BLaER1 treated with 17β-estradiol and CSF1 and Interleukin-3, amounts not matched to agents 10 nM and 100 nM (cell line): ENCODE measurements around the gene LGALS3BP.

Experiments used
- H3K27ac ChIP-seq, 11 experiments: shearing (Covaris generic); formaldehyde crosslinking; 2 replicates each; pipeline ENCODE4 v1.8.1; 2022
- H3K27me3 ChIP-seq, 11 experiments: shearing (Covaris generic); formaldehyde crosslinking; 2 replicates each; pipeline ENCODE4 v1.8.1; 2022
- H3K36me3 ChIP-seq, 11 experiments: shearing (Covaris generic); formaldehyde crosslinking; 2 replicates each; pipeline ENCODE4 v1.8.1; 2022
- H3K4me1 ChIP-seq, 10 experiments: shearing (Covaris generic); formaldehyde crosslinking; 2 replicates each; pipeline ENCODE4 v1.8.1; 2022
- H3K4me2 ChIP-seq, 11 experiments: shearing (Covaris generic); formaldehyde crosslinking; 2 replicates each; pipeline ENCODE4 v1.8.1; 2022
- H3K4me3 ChIP-seq, 10 experiments: shearing (Covaris generic); formaldehyde crosslinking; 2 replicates each; pipeline ENCODE4 v1.8.1; 2022
- H3K9ac ChIP-seq, 11 experiments: shearing (Covaris generic); formaldehyde crosslinking; 2 replicates each; pipeline ENCODE4 v1.8.1; 2022
- H3K9me3 ChIP-seq, 11 experiments: shearing (Covaris generic); formaldehyde crosslinking; replicated peaks in 1 of 11; 2 replicates each; pipeline ENCODE4 v1.8.1; 2022
- H4K20me1 ChIP-seq, 11 experiments: shearing (Covaris generic); formaldehyde crosslinking; 2 replicates each; pipeline ENCODE4 v1.8.1; 2022
- Cebpa-rat ChIP-seq, 11 experiments: shearing (Covaris generic); IDR thresholded peaks; 2 replicates each; pipeline ENCODE4 v1.8.1; 2022

Gene LGALS3BP

DNA sequence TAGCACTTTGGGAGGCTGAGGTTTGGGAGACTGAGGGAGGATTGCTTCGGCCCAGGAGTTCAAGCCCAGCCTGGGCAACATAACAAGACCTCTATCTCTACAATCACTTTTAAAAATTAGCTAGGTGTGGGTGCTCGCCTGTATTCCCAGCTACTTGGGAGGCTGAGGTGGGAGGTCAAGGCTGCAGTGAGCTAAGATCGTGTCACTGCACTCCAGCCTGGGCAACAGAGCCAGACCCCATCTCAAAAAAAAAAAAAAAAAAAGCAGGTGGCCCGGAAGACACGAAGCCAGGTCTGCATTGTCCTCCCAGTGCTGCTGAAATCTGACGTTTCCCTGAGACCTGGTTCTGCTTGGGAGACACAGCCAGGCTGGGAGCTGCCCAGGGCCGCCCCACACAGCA, 35.7 kb downstream of the LGALS3BP start:
- Histone ChIP-seq H3K9ac (no peak overlapping the region), H3K9me3 (no peaks in the 10 kb centered on the region), H3K4me2 (peak overlapping the region in 7 of 11 experiments; percentile 63 to 85 (median 75); a peak in 12 of 22 replicates), H3K4me3 (no peak overlapping the region), H3K27ac (no peak overlapping the region), H3K27me3 (peaks cover 0 to 6% (median 0%) of the 10 kb centered on the region in 11 experiments; a peak in 3 of 22 replicates), H3K4me1 (peaks cover 36 to 76% (median 68%) of the 10 kb centered on the region in 10 experiments), H4K20me1 (no peaks in the 10 kb centered on the region), H3K36me3 (no peaks in the 10 kb centered on the region)
- no peak for TF ChIP-seq Cebpa-rat (IDR thresholded peaks at IDR 0.05)

DNA sequence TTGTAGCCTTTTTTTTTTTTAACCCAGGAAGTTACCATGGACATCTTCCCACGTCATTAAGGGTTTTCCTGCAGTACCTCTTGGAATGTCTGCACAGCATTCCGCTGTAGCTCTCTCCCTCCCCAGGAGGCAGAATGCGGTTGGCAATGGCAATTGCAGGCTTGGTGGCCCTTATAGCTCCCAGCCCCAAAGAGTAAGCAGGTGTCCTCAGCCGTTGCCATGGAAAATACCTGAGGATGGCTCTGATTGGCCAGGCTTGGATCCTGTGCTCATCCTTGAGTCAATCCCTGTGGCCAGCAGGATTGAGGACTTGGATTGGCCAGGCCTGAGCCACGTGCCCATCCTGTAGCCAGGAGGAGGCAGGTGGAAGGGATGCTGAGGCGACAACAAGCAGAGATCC, 39.0 kb downstream of the LGALS3BP start:
- peaks cover 18 to 54% (median 47%) of the 10 kb centered on the region in 10 experiments for H3K4me1 ChIP-seq
- H3K27me3 ChIP-seq = peaks cover 0 to 6% (median 0%) of the 10 kb centered on the region in 11 experiments; a peak in 3 of 22 replicates
- no peak overlapping the region for H3K4me3 ChIP-seq
- no peak for TF ChIP-seq Cebpa-rat (IDR thresholded peaks at IDR 0.05)
- H3K27ac ChIP-seq = no peak overlapping the region
- H3K36me3 ChIP-seq = no peaks in the 10 kb centered on the region
- peak overlapping the region in 9 of 11 experiments; percentile 35 to 60 (median 56); a peak in 15 of 22 replicates for H3K4me2 ChIP-seq
- H3K9ac ChIP-seq = no peak overlapping the region
- no peaks in the 10 kb centered on the region for H3K9me3 ChIP-seq
- H4K20me1 ChIP-seq = no peaks in the 10 kb centered on the region

DNA sequence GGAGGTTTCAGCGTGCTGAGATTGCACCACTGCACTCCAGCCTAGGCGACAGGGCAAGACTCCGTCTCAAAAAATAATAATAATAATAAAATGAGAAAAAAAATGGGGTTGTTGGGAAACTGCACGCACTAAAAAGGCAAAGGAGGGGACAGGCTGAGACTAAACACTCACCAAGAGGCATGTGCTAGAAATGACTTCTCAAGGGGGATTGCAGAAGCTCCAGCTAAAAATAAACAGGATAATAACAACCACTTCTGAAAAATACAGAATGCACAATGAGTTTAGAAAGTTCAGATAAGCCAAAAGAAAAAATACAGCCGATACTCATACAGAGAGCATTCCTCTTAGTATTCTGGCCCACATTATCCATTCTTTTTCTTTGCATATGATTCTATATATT, 39.5 kb downstream of the LGALS3BP start:
- peaks cover 13 to 53% (median 46%) of the 10 kb centered on the region in 10 experiments for H3K4me1 ChIP-seq
- peak overlapping the region in 9 of 11 experiments; percentile 35 to 60 (median 56); a peak in 19 of 22 replicates for H3K4me2 ChIP-seq
- no peaks in the 10 kb centered on the region for H4K20me1 ChIP-seq
- H3K27me3 ChIP-seq = peaks cover 0 to 6% (median 0%) of the 10 kb centered on the region in 11 experiments; a peak in 3 of 22 replicates
- no peaks in the 10 kb centered on the region for H3K36me3 ChIP-seq
- 0 out of 22 replicates have a peak overlapping the region, but pooled peaks of 1 of the 11 experiments have one; percentile 10 for H3K9ac ChIP-seq
- H3K9me3 ChIP-seq = no peaks in the 10 kb centered on the region
- TF ChIP-seq Cebpa-rat (IDR thresholded peaks at IDR 0.05) = no peak
- H3K4me3 ChIP-seq = no peak overlapping the region
- peak overlapping the region in 2 of 11 experiments; percentile 4 to 16; a peak in 1 of 22 replicates for H3K27ac ChIP-seq

DNA sequence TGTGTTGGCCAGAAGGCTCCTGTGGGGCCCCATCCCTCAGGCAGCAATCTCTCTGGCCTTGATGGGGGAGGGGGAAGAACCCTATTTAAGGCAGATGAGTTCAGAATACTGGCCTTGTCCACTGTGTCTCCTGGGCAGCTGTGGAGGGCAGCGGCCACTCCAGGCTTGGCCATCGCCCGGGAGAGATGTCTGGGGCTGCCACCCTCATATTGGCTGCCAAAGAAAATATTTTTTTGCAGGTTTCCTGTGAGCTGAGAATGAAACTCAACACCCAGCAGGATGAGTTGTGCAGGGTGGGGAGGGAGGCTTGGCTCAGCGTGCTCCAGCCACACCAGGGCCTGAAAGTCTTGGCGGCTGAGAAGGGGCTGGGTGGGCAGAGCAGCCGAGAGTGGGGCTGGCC, 40.1 kb downstream of the LGALS3BP start:
- Histone ChIP-seq H3K4me3 (no peak overlapping the region), H3K4me1 (peaks cover 12 to 53% (median 46%) of the 10 kb centered on the region in 10 experiments), H3K27me3 (peaks cover 0 to 5% (median 0%) of the 10 kb centered on the region in 11 experiments; a peak in 2 of 22 replicates), H3K9ac (peak overlapping the region in 2 of 11 experiments; percentile 10 to 14; a peak in 1 of 22 replicates), H3K4me2 (peak overlapping the region in 9 of 11 experiments; percentile 35 to 60 (median 56); a peak in 18 of 22 replicates), H3K36me3 (no peaks in the 10 kb centered on the region), H3K9me3 (no peaks in the 10 kb centered on the region), H4K20me1 (no peaks in the 10 kb centered on the region), H3K27ac (peak overlapping the region in 4 of 11 experiments; percentile 4 to 22 (median 12); a peak in 3 of 22 replicates)
- no peak for TF ChIP-seq Cebpa-rat (IDR thresholded peaks at IDR 0.05)

DNA sequence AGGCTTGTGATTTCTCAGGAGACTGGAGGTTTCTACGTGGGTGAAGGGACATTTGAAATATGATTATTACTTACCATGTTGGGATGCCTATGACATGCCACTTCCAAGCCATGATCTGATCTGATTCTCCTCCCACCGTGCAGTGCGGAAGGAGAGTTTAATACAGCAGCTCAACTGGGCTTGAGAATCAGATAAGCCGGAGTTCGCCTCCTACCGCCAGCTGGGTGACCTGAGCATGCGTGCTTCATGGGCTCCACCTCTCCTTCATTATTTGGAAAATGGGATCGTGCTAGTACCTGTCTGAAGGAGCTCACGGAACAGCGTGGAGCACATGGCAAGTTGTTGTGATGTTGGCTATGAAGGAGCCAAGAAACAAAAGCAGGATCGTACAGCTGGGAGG, 42.2 kb downstream of the LGALS3BP start:
- Histone ChIP-seq H3K36me3 (no peaks in the 10 kb centered on the region), H3K4me2 (no peak overlapping the region), H3K9ac (no peak overlapping the region), H3K27me3 (no peaks in the 10 kb centered on the region), H3K9me3 (no peaks in the 10 kb centered on the region), H3K4me1 (peaks cover 31 to 53% (median 49%) of the 10 kb centered on the region in 10 experiments), H3K27ac (no peak overlapping the region), H3K4me3 (no peak overlapping the region), H4K20me1 (no peaks in the 10 kb centered on the region)
- no peak for TF ChIP-seq Cebpa-rat (IDR thresholded peaks at IDR 0.05)

DNA sequence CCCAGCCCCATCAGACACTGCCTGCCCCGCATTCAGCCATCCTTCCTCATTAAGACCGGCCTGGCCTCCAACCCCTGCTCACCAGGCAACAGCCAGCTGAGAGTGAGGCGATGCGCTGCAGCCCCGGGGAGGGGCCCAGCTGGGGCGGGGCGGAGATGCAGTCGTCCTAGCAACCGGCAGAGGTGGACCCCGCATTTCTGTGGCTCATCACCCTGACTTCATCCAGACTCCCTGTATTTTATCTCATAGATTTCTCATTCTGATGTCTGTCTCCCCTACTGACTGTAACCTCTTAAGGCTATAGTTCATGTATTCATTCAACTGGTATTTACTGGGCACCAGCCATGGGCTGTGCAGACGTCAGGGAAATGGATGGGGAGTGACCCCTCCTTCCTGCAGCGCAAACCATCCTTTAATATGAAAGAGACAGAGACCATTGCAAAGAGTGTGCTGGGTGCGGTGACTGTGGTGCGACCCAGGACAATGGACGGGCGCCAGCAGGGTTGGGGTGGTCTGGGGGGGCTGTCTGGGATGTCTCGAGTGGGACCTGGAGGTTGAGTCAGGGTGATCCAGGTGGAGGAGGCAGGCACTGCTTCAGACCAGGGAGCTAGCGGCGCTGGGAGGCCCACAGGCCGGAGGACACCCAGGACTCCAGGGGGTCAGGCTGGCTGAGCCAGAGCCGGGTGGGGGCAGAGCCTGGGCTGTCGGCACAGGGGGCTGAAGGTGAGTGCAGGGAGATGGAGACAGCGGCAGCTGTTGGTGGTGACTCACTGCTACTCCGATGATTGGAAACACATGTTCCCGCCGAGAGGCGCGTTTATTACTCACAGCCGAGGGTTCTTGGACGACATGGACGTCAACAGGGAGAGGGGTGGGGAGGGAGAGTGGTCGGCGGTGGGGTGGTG, 44.1 kb downstream of the LGALS3BP start:
- Histone ChIP-seq H3K9me3 (no peaks in the 10 kb centered on the region), H4K20me1 (no peaks in the 10 kb centered on the region), H3K4me2 (peak overlapping the region; percentile 81 to 99 (median 92); a peak in 20 of 22 replicates), H3K4me3 (no peak overlapping the region), H3K27me3 (no peaks in the 10 kb centered on the region), H3K27ac (peak overlapping the region in 8 of 11 experiments; percentile 77 to 86 (median 82); a peak in 8 of 22 replicates), H3K36me3 (no peaks in the 10 kb centered on the region), H3K9ac (peak overlapping the region in 2 of 11 experiments; percentile 67 to 75; a peak in 2 of 22 replicates), H3K4me1 (peaks cover 34 to 55% (median 50%) of the 10 kb centered on the region in 10 experiments)
- TF ChIP-seq Cebpa-rat (IDR thresholded peaks at IDR 0.05) = no peak

DNA sequence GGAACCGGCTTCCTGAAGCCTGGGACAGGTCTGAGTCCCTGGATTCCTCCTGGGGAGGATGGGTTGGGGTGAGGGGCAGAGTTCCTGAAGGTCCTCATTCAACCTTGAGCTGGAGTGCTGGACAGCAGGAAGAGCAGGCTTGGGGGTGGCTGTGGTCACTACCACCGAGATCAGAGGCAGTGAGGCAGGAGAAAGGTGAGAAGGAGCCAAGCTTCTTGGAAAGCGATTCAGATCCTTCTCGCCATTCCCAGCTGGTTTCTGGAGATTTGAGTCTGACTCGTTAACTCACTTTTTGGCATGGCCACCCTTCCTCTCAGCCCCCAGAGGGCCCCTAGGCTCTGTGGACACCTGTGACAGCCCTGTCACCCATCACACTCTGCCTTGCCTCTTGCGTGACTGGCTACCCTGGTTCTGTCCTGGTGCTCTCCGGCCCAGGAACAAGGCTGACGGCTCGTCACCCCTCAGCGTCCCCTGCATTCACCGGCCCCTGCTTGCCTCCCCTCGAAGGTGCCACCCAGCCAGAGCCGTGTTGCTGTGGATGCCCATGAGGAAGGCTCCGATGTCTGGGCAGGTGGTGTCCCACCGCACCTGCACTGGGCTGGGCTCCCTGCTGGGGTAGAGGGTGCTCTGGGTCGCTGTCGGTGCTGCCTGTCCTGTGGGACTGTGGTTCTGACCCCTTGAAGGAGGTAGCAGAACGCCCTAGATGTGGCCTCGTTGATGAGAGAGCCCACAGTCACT, 44.9 kb downstream of the LGALS3BP start:
- peak overlapping the region in 10 of 11 experiments; percentile 63 to 86 (median 81); a peak in 20 of 22 replicates for H3K27ac ChIP-seq
- peak overlapping the region in 6 of 10 experiments; percentile 14 to 59 (median 34); a peak in 5 of 20 replicates for H3K4me3 ChIP-seq
- H3K27me3 ChIP-seq = no peaks in the 10 kb centered on the region
- peak overlapping the region in 10 of 11 experiments; percentile 57 to 75 (median 69); a peak in 18 of 22 replicates for H3K9ac ChIP-seq
- no peaks in the 10 kb centered on the region for H4K20me1 ChIP-seq
- no peaks in the 10 kb centered on the region for H3K9me3 ChIP-seq
- peak overlapping the region; percentile 81 to 99 (median 92) for H3K4me2 ChIP-seq
- H3K36me3 ChIP-seq = no peaks in the 10 kb centered on the region
- peaks cover 29 to 50% (median 44%) of the 10 kb centered on the region in 10 experiments for H3K4me1 ChIP-seq
- no peak for TF ChIP-seq Cebpa-rat (IDR thresholded peaks at IDR 0.05)

DNA sequence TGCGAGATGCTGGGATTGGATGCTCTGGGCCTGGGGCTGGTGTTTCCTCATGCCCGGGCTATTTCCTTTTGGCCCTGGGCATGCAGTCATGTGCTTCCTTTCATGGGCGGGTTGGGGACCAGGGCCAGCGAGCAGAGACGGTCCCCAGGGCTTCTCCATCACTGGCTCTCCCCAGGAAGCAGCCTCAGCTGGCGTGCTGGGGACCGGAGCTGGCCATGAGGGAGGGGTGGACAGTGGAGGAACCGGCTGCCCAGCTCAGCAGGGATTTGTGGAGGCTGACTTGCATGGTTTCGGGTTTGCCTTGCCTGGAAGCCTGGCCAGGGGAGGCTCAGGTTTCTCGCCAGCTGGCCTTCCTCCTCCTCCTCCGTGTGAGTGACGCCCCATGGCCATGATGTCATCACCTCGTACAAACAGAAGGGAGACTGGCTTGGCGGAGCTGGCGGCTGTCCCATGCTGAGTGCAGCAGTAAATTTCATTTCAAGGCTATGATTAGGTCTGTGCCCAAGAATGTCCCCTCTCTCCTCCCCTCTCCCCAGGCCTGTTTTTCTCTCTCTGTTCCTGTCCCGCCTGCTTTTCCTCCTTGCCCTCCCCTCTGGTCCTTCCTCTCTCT, 45.7 kb downstream of the LGALS3BP start:
- Histone ChIP-seq H4K20me1 (no peaks in the 10 kb centered on the region), H3K4me2 (peak overlapping the region; percentile 81 to 99 (median 92)), H3K36me3 (no peaks in the 10 kb centered on the region), H3K4me1 (peaks cover 28 to 46% (median 37%) of the 10 kb centered on the region in 10 experiments), H3K9me3 (no peaks in the 10 kb centered on the region), H3K27me3 (no peaks in the 10 kb centered on the region), H3K4me3 (peak overlapping the region in 9 of 10 experiments; percentile 14 to 59 (median 33); a peak in 16 of 20 replicates), H3K9ac (peak overlapping the region in 10 of 11 experiments; percentile 57 to 75 (median 69); a peak in 20 of 22 replicates), H3K27ac (peak overlapping the region in 10 of 11 experiments; percentile 63 to 86 (median 81); a peak in 20 of 22 replicates)
- TF ChIP-seq Cebpa-rat (IDR thresholded peaks at IDR 0.05) = no peak
